GM23338 (cell line): Measurements from ENCODE around the gene PP2D1. TPM values are rescaled to one million over a fixed set of nuclear protein-coding genes. Genes with fewer than 3 reads are reported as not detected.

Source experiments
- ATAC-seq: fragments of 200-7000 bp; cut with Tn5 transposase; 3 replicates; pipeline ENCODE4 v1.9.1; 2020
- DNase-seq: peaks from one replicate; pipeline ENCODE4 v3.0.0-alpha.2; 2015; ENCODE audit warnings: low spot score
- H2AFZ ChIP-seq: fragments of 200-600 bp; sonication (generic); 2 replicates; pipeline ENCODE4 v1.8.0; 2016; ENCODE audit warnings: antibody characterized with exemption, mild to moderate bottlenecking, moderate library complexity
- H3F3A ChIP-seq: fragments of 200-600 bp; sonication (generic); replicated peaks from 2 replicates; pipeline ENCODE4 v1.8.0; 2017; ENCODE audit warnings: antibody characterized with exemption, mixed run types, low read depth
- H3K27ac ChIP-seq: fragments of 200-600 bp; sonication (generic); 2 replicates; pipeline ENCODE4 v1.6.1; 2016; ENCODE audit warnings: low read depth
- H3K27me3 ChIP-seq: fragments of 200-600 bp; sonication (generic); 2 replicates; pipeline ENCODE4 v1.8.0; 2016; ENCODE audit warnings: mild to moderate bottlenecking, mixed run types, moderate library complexity; ENCODE audit not compliant: insufficient read depth
- H3K36me3 ChIP-seq: fragments of 200-600 bp; sonication (generic); 2 replicates; pipeline ENCODE4 v1.8.0; 2016; ENCODE audit warnings: mild to moderate bottlenecking; ENCODE audit not compliant: insufficient read depth
- H3K4me1 ChIP-seq: fragments of 200-600 bp; sonication (generic); 2 replicates; pipeline ENCODE4 v1.8.0; 2016; ENCODE audit warnings: mild to moderate bottlenecking, moderate library complexity; ENCODE audit not compliant: insufficient read depth
- H3K4me2 ChIP-seq: fragments of 200-600 bp; sonication (generic); 2 replicates; pipeline ENCODE4 v1.7.1; 2017; ENCODE audit warnings: mixed run types
- H3K4me3 ChIP-seq: fragments of 200-600 bp; sonication (generic); 2 replicates; pipeline ENCODE4 v1.6.1; 2016; ENCODE audit warnings: mixed run types
- H3K79me2 ChIP-seq: fragments of 200-600 bp; sonication (generic); replicated peaks from 2 replicates; pipeline ENCODE4 v1.8.0; 2017; ENCODE audit warnings: mild to moderate bottlenecking; ENCODE audit not compliant: insufficient read depth
- H3K9me2 ChIP-seq: fragments of 200-600 bp; sonication (generic); 2 replicates; pipeline ENCODE4 v1.8.0; 2017; ENCODE audit not compliant: insufficient read depth
- H4K20me1 ChIP-seq: fragments of 200-600 bp; sonication (generic); replicated peaks from 2 replicates; pipeline ENCODE4 v1.8.0; 2017; ENCODE audit warnings: mild to moderate bottlenecking; ENCODE audit not compliant: insufficient read depth
- H3K27ac Mint-ChIP-seq: 2 replicates; pipeline ENCODE4 v1.8.0; 2020; ENCODE audit warnings: inconsistent platforms, mild to moderate bottlenecking, moderate library complexity, mixed read lengths
- H3K27me3 Mint-ChIP-seq: 3 replicates; pipeline ENCODE4 v1.8.0; 2022; ENCODE audit warnings: low read depth, mild to moderate bottlenecking, moderate library complexity, mixed read lengths, inconsistent platforms; ENCODE audit not compliant: insufficient read depth, poor library complexity
- H3K36me3 Mint-ChIP-seq: 3 replicates; pipeline ENCODE4 v1.8.0; 2021; ENCODE audit warnings: low read depth, mild to moderate bottlenecking, inconsistent platforms, moderate library complexity, mixed read lengths
- H3K4me1 Mint-ChIP-seq: 3 replicates; pipeline ENCODE4 v1.8.0; 2020; ENCODE audit warnings: mild to moderate bottlenecking, inconsistent platforms, mixed read lengths
- H3K4me3 Mint-ChIP-seq: 3 replicates; pipeline ENCODE4 v1.8.0; 2021; ENCODE audit warnings: moderate library complexity, mild to moderate bottlenecking, inconsistent platforms, mixed read lengths
- H3K9me3 Mint-ChIP-seq: 3 replicates; pipeline ENCODE4 v1.8.0; 2020; ENCODE audit warnings: moderate library complexity, mild to moderate bottlenecking, inconsistent platforms, mixed read lengths
- CREB1 ChIP-seq: fragments of 250-450 bp; sonication (Bioruptor Pico); IDR thresholded peaks from 2 replicates; pipeline ENCODE4 v1.5.0; 2020; ENCODE audit warnings: low read depth, mild to moderate bottlenecking, moderate library complexity
- ETS1 ChIP-seq: IDR thresholded peaks from 2 replicates; pipeline ENCODE4 v1.6.1; 2016; ENCODE audit warnings: antibody characterized with exemption
- EZH2 ChIP-seq: fragments of 200-600 bp; sonication (generic); IDR thresholded peaks from one replicate; pipeline ENCODE4 v1.8.0; 2017; ENCODE audit warnings: antibody characterized with exemption, mild to moderate bottlenecking, low read depth; ENCODE audit not compliant: unreplicated experiment
- POLR2AphosphoS5 ChIP-seq: IDR thresholded peaks from 2 replicates; pipeline ENCODE4 v1.6.1; 2016; ENCODE audit warnings: antibody characterized with exemption, low read depth
- REST ChIP-seq: IDR thresholded peaks from one replicate; pipeline ENCODE4 v1.6.1; 2018; ENCODE audit warnings: antibody characterized with exemption; ENCODE audit not compliant: unreplicated experiment
- STAT1 ChIP-seq: IDR thresholded peaks from one replicate; pipeline ENCODE4 v1.6.1; 2016; ENCODE audit warnings: antibody characterized with exemption; ENCODE audit not compliant: unreplicated experiment
- ZNF114 ChIP-seq: fragments of 250-450 bp; sonication (Bioruptor Pico); IDR thresholded peaks from 2 replicates; pipeline ENCODE4 v1.5.0; 2020; ENCODE audit warnings: mild to moderate bottlenecking, moderate library complexity
- ZNF331 ChIP-seq: fragments of 250-450 bp; sonication (Bioruptor Pico); IDR thresholded peaks from 2 replicates; pipeline ENCODE4 v1.5.0; 2020; ENCODE audit warnings: low read depth, mild to moderate bottlenecking, moderate library complexity
- ZNF462 ChIP-seq: fragments of 250-450 bp; sonication (Bioruptor Pico); IDR thresholded peaks from 2 replicates; pipeline ENCODE4 v1.5.0; 2020; ENCODE audit warnings: mild to moderate bottlenecking, moderate library complexity
- polyA plus RNA-seq: library from polyadenylated mRNA; unstranded; fragments of >200 nt; fragmentation: Nextera tagmentation; extraction: Ambion mirVana; gene quantifications from 2 replicates; pipeline ENCODE4 v1.2.1, GENCODE V29; 2016
- total RNA-seq: library from RNA; depleted of rRNA; stranded (reverse); fragments of >200 nt; shearing (Covaris generic); gene quantifications from 2 replicates; pipeline ENCODE4 v1.2.3, GENCODE V29; 2014

The PP2D1 gene
- total and polyA plus RNA-seq, 2 experiments from 2014 or later: 0.40 TPM; not detected in 1

DNA sequence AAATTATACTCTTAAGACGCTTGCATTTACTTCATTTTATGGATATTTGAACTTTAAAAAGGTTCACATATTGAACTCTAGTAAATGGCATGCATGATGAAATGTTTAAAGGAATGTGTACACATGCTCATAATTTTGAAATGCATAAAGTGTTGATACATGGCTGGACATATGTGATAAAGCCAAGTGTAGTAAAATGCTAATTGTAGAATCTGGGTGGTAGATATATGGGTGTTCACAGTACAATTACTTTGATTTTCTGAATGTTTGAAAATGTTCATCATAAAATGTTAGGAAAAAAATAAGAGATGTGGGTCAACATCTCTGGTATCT is 73.8 kb downstream of the PP2D1 start:
- Histone ChIP-seq H3K4me1 (peaks cover 6% of the 10 kb centered on the region), H3K79me2 (no peaks in the 10 kb centered on the region), H4K20me1 (no peaks in the 10 kb centered on the region), H3K27me3 (no peaks in the 10 kb centered on the region), H3F3A (no peaks in the 10 kb centered on the region), H3K4me3 (no peak overlapping the region), H3K4me2 (no peak overlapping the region), H3K9me2 (0 out of 2 replicates have a peak, but pooled peaks cover 3% of the 10 kb centered on the region), H3K27ac (no peak overlapping the region), H2AFZ (no peak overlapping the region), H3K36me3 (no peaks in the 10 kb centered on the region)
- Mint-ChIP-seq H3K27ac (no peak overlapping the region), H3K9me3 (peaks cover 11% of the 10 kb centered on the region; the same call in 2 of the 3 replicates), H3K4me1 (peaks cover 11% of the 10 kb centered on the region), H3K36me3 (peaks cover 7% of the 10 kb centered on the region), H3K4me3 (no peak overlapping the region), H3K27me3 (peaks cover 4% of the 10 kb centered on the region)
- ATAC-seq: no peak
- DNase-seq: no peak
- no peak for TF ChIP-seq ZNF114
- TF ChIP-seq STAT1: no peak

DNA sequence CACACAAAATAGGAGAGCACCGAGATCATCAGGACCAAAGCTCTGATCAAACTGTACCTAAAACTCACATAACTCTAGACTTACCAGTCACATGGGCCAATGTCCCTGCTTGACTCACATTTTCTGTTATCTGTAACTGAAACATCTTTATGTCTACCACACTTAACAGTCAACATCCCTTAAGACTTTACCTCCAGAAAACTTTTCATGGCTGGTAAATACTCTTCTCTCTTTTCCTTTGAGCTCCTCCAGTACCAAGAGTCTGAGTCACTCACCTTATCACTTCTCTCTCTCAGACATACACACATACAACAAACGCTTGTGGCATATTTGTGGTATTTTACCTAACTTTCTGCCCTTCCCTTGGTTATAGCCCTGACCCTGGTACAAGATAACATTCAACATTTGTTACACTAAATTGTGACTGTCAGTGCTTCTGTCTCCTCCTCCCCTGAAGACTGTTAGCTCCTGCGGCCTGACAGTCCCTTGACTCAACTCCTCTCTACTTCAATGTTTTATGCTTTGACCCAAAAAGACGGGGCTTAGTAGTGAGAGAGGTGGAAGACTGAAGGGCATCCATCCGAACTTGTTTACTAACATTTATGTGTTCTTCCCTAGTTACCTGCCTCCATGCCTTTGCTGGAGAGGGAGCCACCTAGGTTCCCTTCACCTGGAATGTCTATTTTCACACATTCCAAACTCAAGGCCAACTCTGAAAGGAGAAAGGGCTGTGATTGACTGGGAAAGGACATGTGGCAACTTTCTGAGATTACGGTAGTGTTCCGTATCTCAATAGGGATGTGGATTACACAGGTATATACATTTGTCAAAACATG is 74.4 kb downstream of the PP2D1 start:
- no peak overlapping the region for H3K4me2 ChIP-seq
- peaks cover 4% of the 10 kb centered on the region for H3K27me3 Mint-ChIP-seq
- TF ChIP-seq ZNF331 (no peak), EZH2 (no peak), POLR2AphosphoS5 (no peak), ZNF462 (no peak), REST (no peak), ETS1 (no peak), STAT1 (no peak), CREB1 (CRISPR knock-in tag) (no peak)

More for the DNA sequence above, 74.4 kb downstream of the PP2D1 start:
- no peak overlapping the region for H3K4me3 ChIP-seq
- no peaks in the 10 kb centered on the region for H3F3A ChIP-seq
- 0 out of 2 replicates have a peak, but pooled peaks cover 3% of the 10 kb centered on the region for H3K9me2 ChIP-seq
- Mint-ChIP-seq H3K27ac (no peak overlapping the region), H3K4me1 (peaks cover 11% of the 10 kb centered on the region), H3K4me3 (no peak overlapping the region), H3K36me3 (peaks cover 4% of the 10 kb centered on the region), H3K9me3 (peaks cover 7% of the 10 kb centered on the region; the same call in 2 of the 3 replicates)
- ATAC-seq (no peak), DNase-seq (peak; percentile 18)
- H4K20me1 ChIP-seq: no peaks in the 10 kb centered on the region
- H3K36me3 ChIP-seq: no peaks in the 10 kb centered on the region
- H3K79me2 ChIP-seq: no peaks in the 10 kb centered on the region
- H3K4me1 ChIP-seq: peaks cover 6% of the 10 kb centered on the region
- H3K27me3 ChIP-seq: no peaks in the 10 kb centered on the region
- H2AFZ ChIP-seq: no peak overlapping the region
- no peak overlapping the region for H3K27ac ChIP-seq
